Suppressor macrophage treated with lipopolysaccharide for 4 hours (primary cell): ENCODE data around the gene PRKX.
"Not testable (repeated sequence)": the region's sequence is repeated elsewhere in the genome, so short reads cannot be mapped to it uniquely, and the experiment has no call there.

Experiments
- DNase-seq: peaks from one replicate; pipeline ENCODE4 v3.0.0-alpha.2; 2020

PRKX gene

GRCh38 chrX:3560010-3560409 is 153.4 kb downstream of the PRKX start:
- not testable (repeated sequence) for DNase-seq
